DND-41 (cell line): ENCODE results near the gene GSTM2.

Experiments used
- ATAC-seq: fragments of 200-7000 bp; cut with Tn5 transposase; 3 replicates; pipeline ENCODE4 v1.9.1; 2021; ENCODE audit warnings: low read depth; ENCODE audit not compliant: insufficient read depth
- DNase-seq: peaks from one replicate; pipeline ENCODE4 v3.0.0-alpha.2; 2020
- H2AFZ ChIP-seq: 2 replicates; pipeline ENCODE4 v1.6.0; 2012; ENCODE audit warnings: low read depth, low read length
- H3K27ac ChIP-seq: 2 replicates; pipeline ENCODE4 v1.5.1; 2012; ENCODE audit warnings: low read length, inconsistent platforms
- H3K27me3 ChIP-seq: fragments of 200-600 bp; sonication (generic); 2 replicates; pipeline ENCODE4 v1.6.0; 2012; ENCODE audit warnings: low read length, mild to moderate bottlenecking, inconsistent platforms; ENCODE audit not compliant: insufficient read depth, poor library complexity
- H3K36me3 ChIP-seq: 2 replicates; pipeline ENCODE4 v1.5.1; 2012; ENCODE audit warnings: low read length, inconsistent platforms; ENCODE audit not compliant: insufficient read depth
- H3K4me1 ChIP-seq: 2 replicates; pipeline ENCODE4 v1.5.1; 2012; ENCODE audit warnings: mild to moderate bottlenecking, low read length; ENCODE audit not compliant: insufficient read depth
- H3K4me2 ChIP-seq: 2 replicates; pipeline ENCODE4 v1.6.0; 2012; ENCODE audit warnings: mild to moderate bottlenecking, moderate library complexity, low read length, inconsistent platforms; ENCODE audit not compliant: insufficient read depth
- H3K4me3 ChIP-seq, 2 experiments: fragments of 200-600 bp in 1 of 2; shearing (Covaris generic) in 1 of 2; 2 replicates each; pipeline ENCODE4 v1.5.1; 2012 to 2016; ENCODE audit warnings: inconsistent platforms in 2 of 2, low read length in 2 of 2, mild to moderate bottlenecking in 2 of 2, low read depth in 1 of 2, moderate library complexity in 1 of 2
- H3K79me2 ChIP-seq: 2 replicates; pipeline ENCODE4 v1.6.0; 2012; ENCODE audit warnings: low read length, inconsistent platforms; ENCODE audit not compliant: insufficient read depth
- H3K9ac ChIP-seq: 2 replicates; pipeline ENCODE4 v1.6.0; 2012; ENCODE audit warnings: low read depth, mild to moderate bottlenecking, inconsistent platforms, low read length, moderate library complexity
- H3K9me3 ChIP-seq: 2 replicates; pipeline ENCODE4 v1.5.1; 2012; ENCODE audit warnings: low read length, moderate library complexity, mild to moderate bottlenecking, inconsistent platforms; ENCODE audit not compliant: insufficient read depth, severe bottlenecking
- H4K20me1 ChIP-seq: 2 replicates; pipeline ENCODE4 v1.6.0; 2012; ENCODE audit warnings: low read length; ENCODE audit not compliant: insufficient read depth
- EZH2 ChIP-seq: IDR thresholded peaks from 3 replicates; pipeline ENCODE4 v1.6.1; 2012; ENCODE audit warnings: borderline replicate concordance, low read depth, mild to moderate bottlenecking, moderate library complexity, low read length, inconsistent platforms; ENCODE audit not compliant: severe bottlenecking
- TF ChIP-seq, protein P1 (sequence below): IDR thresholded peaks from 2 replicates; pipeline ENCODE4 v1.5.1; 2012; ENCODE audit warnings: borderline replicate concordance, low read length, moderate library complexity, mild to moderate bottlenecking; ENCODE audit not compliant: poor library complexity, severe bottlenecking; ENCODE audit errors: extremely low read depth

The GSTM2 gene

DNA sequence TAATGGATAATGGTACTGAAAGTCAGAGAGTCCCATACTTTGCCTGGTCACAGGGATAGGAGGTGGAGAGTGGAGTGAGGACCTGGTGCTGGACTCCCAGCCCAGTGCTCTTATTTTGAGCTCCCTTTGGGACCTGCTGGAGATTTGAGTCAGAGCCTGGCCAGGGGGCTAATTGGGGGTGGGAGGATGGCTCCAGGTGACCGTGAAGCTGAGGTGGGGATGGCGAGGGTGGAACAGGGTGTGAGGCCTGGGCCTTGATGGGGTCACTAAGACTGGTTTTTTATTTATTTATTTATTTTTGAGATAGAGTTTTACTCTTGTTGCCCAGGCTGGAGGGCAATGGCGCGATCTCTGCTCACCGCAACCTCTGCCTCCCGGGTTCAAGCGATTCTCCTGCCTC lies 30.4 kb upstream of the GSTM2 start:
- no peak for DNase-seq
- H3K27ac ChIP-seq, result no peak overlapping the region
- no peaks in the 10 kb centered on the region for H3K27me3 ChIP-seq
- no peak overlapping the region for H2AFZ ChIP-seq
- no peak overlapping the region for H3K9ac ChIP-seq
- TF ChIP-seq EZH2, result no peak
- TF ChIP-seq, protein P1, sequence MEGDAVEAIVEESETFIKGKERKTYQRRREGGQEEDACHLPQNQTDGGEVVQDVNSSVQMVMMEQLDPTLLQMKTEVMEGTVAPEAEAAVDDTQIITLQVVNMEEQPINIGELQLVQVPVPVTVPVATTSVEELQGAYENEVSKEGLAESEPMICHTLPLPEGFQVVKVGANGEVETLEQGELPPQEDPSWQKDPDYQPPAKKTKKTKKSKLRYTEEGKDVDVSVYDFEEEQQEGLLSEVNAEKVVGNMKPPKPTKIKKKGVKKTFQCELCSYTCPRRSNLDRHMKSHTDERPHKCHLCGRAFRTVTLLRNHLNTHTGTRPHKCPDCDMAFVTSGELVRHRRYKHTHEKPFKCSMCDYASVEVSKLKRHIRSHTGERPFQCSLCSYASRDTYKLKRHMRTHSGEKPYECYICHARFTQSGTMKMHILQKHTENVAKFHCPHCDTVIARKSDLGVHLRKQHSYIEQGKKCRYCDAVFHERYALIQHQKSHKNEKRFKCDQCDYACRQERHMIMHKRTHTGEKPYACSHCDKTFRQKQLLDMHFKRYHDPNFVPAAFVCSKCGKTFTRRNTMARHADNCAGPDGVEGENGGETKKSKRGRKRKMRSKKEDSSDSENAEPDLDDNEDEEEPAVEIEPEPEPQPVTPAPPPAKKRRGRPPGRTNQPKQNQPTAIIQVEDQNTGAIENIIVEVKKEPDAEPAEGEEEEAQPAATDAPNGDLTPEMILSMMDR, result no peak
- no peak overlapping the region for H3K4me2 ChIP-seq
- H3K4me1 ChIP-seq, result peaks cover 2% of the 10 kb centered on the region
- H3K79me2 ChIP-seq, result no peaks in the 10 kb centered on the region
- H3K4me3 ChIP-seq, result no peak overlapping the region
- H3K9me3 ChIP-seq, result no peaks in the 10 kb centered on the region
- no peaks in the 10 kb centered on the region for H4K20me1 ChIP-seq
- ATAC-seq, result no peak
- no peaks in the 10 kb centered on the region for H3K36me3 ChIP-seq

DNA sequence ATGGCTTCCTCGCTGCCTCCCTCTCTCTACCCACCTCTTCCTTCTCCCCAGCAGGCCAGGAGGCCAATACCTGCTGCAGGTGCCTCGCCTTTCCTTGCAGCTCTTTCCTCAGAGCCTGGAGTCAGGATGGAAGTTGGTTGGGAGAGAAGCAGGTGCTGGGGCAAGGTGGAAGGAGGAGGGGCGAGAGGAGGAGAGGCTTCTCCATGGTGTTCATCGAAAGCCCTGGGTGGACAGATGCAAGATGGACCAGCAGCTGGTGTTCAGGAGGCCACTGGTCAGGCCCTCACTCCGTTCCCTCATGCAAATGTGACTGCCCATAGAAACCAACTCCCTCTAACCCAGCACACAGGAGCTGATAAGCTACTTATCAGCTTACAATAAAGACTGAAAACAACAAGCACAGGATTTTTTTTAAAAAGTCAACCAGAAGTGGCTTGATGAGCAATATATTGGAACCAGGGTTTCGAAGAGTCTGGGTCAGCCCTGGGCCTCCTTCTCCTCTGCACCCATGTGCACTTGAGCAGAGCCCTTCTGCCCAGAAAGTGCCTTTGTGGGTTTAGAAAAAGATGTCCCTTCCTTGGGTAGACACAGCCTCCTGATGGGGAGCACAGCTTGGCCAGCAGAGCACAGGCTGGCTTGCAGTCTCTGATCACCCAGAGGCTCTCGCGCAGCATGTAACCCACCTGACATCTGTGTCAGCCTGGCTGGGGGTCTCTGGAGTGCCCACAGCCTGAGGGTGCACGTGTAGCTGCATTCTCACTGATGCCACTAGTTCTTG lies 28.6 kb upstream of the GSTM2 start:
- H3K4me2 ChIP-seq, result no peak overlapping the region
- no peaks in the 10 kb centered on the region for H3K79me2 ChIP-seq
- H3K27ac ChIP-seq, result no peak overlapping the region
- H3K4me3 ChIP-seq, result no peak overlapping the region
- peaks cover 2% of the 10 kb centered on the region for H3K4me1 ChIP-seq
- TF ChIP-seq EZH2, result no peak
- TF ChIP-seq, protein P1, result no peak
- H3K36me3 ChIP-seq, result no peaks in the 10 kb centered on the region
- DNase-seq, result no peak
- no peaks in the 10 kb centered on the region for H3K27me3 ChIP-seq
- H3K9me3 ChIP-seq, result no peaks in the 10 kb centered on the region
- no peak overlapping the region for H3K9ac ChIP-seq
- no peak for ATAC-seq
- no peak overlapping the region for H2AFZ ChIP-seq
- H4K20me1 ChIP-seq, result no peaks in the 10 kb centered on the region

DNA sequence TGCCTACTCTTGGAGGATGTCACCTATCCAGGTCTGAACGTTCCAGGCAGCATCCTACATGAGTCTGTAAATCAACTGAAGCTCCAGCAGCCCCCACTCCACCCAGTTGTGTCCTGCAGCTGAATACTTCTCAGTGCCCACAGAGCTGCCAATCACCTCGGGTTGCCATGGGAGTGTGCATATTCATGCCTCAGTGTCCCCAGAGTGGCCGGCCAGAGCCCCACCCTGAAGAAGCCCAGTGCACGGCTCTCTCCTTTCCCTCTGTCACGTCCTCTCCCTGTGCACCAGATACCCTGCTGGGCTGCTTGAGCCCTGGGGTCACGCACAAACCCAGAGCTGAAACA lies 28.0 kb upstream of the GSTM2 start:
- Histone ChIP-seq H2AFZ (no peak overlapping the region), H3K4me2 (no peak overlapping the region), H3K27me3 (no peaks in the 10 kb centered on the region), H3K9ac (no peak overlapping the region), H3K4me3 (no peak overlapping the region), H4K20me1 (no peaks in the 10 kb centered on the region), H3K36me3 (no peaks in the 10 kb centered on the region), H3K27ac (no peak overlapping the region), H3K79me2 (no peaks in the 10 kb centered on the region), H3K9me3 (no peaks in the 10 kb centered on the region), H3K4me1 (peaks cover 2% of the 10 kb centered on the region)
- ATAC-seq, result peak; percentile 20
- no peak for DNase-seq
- no peak for TF ChIP-seq EZH2
- TF ChIP-seq, protein P1, result no peak
